Cardiac septum (tissue), 1 donor: ENCODE results near the gene PMS1. TPM values are rescaled to one million over a fixed set of nuclear protein-coding genes. Genes with fewer than 3 reads are reported as not detected.

Experiments used
- DNase-seq: peaks from one replicate; pipeline ENCODE4 v3.0.0-alpha.2; 2020; ENCODE audit warnings: low spot score
- intact Hi-C: fragments of 100-400 bp; cut with DNase I; formaldehyde crosslinking; loops from one replicate; pipeline ENCODE4 v1.14.0; 2022
- total RNA-seq: library from RNA; stranded (reverse); fragmentation: NEBNext Ultra II Directional; extraction: Animal tissue kit (Norgen Biotek cat#: 25700); gene quantifications from one replicate; pipeline ENCODE4 v1.2.1, GENCODE V29; 2021
- donor health status: DM: no; HTN: no; CAD: no.

The PMS1 gene
- total RNA-seq, 1 donor from 2014 or later, result 11.1 TPM

- DNase-seq, result no peak
- intact Hi-C loops, result no loop called here
These were observed 116.5 kb downstream of the PMS1 start for GRCh38 chr2:189900726-189901125.

GRCh38 chr2:189901664-189902063 is 117.4 kb downstream of the PMS1 start:
- intact Hi-C loops, result no loop called here
- DNase-seq, result no peak

DNA sequence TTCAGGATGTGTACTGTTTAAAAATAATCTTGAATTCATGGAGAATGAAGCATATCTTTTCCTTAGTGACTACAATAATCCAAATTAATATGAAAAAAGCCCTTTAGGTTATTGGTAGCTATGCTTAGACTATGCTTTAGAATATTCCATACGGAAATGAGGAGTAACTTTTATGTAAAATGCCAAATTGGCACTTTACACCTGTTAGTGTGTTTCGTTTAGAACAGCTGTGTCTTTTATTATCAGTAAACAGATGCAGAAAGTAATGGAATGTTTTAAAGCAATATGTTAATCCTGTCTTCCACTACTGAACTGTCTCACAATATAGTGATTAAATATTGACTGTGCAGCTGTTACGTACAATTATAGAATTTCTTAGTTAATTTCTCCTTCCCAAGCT is 129.6 kb downstream of the PMS1 start:
- no peak for DNase-seq
- intact Hi-C loops, result no loop called here

DNA sequence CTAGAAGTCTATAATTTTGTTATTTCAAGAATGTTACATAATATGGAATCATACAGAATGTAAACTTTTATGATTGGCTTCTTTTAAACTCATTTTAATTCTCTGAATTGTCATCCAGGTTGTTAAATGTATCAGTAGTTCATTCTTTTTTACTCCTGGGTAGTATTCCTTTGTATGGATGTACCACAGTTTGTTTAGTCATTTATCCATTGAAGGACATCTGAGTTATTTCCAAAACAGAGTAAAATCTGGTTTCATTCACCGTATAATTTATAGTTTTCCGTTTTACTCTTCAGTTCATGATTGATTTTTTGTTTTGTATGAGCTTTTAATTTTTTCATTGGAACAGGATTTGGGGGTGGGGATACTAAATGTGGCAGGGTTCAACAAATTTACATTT is 132.4 kb downstream of the PMS1 start:
- intact Hi-C loops, result no loop called here
- DNase-seq, result no peak

Other genes starting within 250 kb of the PMS1 start
- 30.3 TPM for gene SLC40A1, start 203.7 kb upstream of the PMS1 start, total RNA-seq
- 27.7 TPM for gene ASNSD1, start 123.0 kb upstream of the PMS1 start, total RNA-seq
- 10.3 TPM for gene ANKAR, start 109.8 kb upstream of the PMS1 start, total RNA-seq
- gene OSGEPL1, start 21.7 kb upstream of the PMS1 start, total RNA-seq, result 5.4 TPM
- gene ORMDL1, start 111 bp upstream of the PMS1 start, total RNA-seq, result 25.7 TPM